NCI-H460 (cell line): ENCODE measurements around the gene PYGM. TPM values are rescaled to one million over a fixed set of nuclear protein-coding genes. Genes with fewer than 3 reads are reported as not detected.

Experiments used
- DNase-seq: peaks from one replicate; pipeline ENCODE4 v3.0.0-alpha.2; 2016; ENCODE audit warnings: low read depth; ENCODE audit errors: extremely low read depth
- total RNA-seq: library from RNA; depleted of rRNA; stranded (reverse); fragments of >200 nt; shearing (Covaris generic); gene quantifications from 2 replicates; pipeline ENCODE4 v1.2.3, GENCODE V29; 2014

PYGM gene
- total RNA-seq, 1 experiment from 2014 or later = 0.54 TPM

DNA sequence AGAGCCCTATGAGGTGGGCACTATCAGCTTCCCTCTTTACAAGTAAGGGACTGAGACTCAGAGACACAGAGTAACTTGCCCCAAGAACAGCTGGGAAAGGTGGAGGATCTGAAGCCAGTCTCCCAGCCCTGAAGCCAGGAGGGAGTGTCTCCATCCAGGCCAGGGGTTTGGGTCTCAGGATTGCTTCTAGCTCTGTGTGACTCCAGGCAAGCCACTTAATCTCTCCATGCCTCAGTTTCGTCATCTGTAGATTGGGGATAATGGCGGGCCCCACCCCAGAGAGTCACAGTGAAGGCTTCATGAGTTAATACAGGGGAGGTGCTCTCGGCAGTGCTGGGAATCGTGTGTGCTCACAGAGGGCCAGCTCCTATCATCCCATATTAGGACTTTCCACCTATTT is 32.7 kb upstream of the PYGM start:
- DNase-seq = no peak

DNA sequence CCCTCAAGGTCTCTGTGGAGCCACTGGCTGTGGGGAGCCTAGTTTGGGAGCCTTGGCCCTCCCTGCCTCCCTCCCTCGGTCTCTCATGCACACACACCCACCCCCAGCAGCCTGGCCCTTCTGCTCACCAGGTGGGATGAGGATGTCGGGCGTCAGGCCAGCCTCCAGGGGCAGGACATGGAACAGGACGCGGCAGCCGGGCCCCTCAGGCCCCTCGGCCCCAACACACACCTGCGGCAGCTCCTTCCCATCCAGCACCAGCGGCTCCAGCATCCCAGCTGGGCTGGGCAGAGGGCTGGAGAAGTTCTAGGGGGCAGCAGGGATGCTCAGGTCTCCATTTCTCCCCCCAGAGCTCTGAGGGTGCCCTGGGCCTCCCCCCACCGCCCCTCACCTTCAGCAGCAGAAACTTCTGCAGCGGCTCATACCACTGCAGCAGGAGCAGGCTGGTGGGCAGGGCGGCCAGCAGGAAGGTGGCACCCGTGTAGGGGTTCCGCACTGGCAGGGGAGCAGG is 32.1 kb upstream of the PYGM start:
- no peak for DNase-seq

DNA sequence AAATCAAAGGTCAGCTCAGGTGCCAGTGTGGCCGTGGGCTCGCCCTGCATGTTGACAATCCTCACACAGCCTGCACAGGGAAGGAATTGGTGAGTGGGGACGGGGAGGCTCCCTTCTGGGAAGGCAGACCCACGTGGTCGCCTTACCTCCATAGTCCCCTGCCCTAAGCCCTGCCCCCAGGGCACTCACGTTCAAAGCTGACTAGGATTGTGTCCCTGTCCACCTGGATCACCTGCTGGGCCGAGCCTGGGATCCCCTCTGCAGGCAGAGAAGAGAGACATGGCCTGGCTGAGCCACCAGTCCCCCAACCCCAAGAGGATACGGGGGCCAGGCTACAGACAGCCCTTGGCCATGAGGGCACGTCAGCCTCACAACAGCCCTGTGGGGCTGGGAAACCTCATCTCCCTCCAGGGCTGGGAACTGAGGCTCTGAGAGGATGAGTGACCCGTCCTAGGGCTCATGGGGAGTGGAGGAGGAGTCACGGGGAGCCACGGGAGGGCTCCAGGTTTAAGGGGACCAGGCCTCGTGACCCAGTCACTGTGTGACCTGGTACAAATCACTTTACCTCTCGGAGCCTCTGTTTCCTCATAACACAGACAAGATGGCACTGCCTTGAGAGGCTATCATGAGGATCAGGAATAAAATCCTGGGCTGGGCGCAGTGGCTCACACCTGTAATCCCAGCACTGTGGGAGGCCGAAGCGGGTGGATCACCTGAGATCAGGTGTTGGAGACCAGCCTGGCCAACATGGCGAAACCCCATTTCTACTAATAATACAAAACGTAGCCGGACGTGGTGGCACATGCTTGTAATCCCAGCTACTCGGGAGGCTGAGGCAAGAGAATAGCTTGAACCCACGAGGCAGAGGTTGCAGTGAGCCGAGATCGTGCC is 30.7 kb upstream of the PYGM start:
- no peak for DNase-seq

- DNase-seq = no peak
Observed at GRCh38 chr11:64789331-64790204, 29.8 kb upstream of the PYGM start.

DNA sequence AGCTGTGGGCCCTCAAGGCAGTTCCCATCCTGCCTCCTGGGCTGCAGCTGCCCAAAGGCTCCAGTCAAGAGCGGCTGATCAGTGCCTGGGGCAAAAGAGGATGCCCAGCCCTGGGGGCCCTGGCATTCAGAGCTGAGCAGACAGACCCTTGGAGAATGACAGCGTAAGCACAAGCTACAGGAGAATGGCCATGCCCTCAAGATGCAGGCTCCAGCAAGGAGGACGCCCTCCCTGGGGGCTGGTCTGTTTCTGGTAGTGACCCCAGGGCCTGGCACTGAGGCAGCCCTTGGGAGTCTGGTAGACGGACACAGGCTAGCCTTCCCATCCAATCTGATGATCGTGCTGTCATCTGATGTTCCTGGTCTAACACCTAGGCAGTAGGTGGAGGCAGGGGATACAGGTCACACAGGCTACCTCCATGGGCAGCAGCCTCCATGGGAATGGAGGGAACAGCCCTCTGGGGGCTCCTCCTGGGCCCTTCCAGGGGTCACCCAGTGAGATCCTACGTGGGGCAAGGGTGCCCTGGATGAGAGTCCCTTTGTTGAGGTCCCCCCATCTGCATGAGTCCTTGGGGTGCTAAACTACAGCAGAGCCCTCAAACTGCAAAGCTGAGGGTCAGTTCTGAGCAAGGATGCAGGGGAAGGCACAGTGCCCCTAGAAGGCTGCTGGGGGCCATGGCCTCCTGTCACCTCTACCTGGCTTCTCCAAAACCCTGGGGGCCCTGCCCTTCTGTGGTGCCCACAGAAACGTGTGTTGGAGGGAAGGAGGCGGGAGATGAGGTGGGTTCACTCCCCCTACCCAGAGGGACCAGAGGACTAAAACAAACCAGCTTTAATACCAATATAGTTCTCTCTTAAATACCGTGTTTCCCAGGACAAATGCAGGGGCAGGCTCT is 28.8 kb upstream of the PYGM start:
- no peak for DNase-seq

DNA sequence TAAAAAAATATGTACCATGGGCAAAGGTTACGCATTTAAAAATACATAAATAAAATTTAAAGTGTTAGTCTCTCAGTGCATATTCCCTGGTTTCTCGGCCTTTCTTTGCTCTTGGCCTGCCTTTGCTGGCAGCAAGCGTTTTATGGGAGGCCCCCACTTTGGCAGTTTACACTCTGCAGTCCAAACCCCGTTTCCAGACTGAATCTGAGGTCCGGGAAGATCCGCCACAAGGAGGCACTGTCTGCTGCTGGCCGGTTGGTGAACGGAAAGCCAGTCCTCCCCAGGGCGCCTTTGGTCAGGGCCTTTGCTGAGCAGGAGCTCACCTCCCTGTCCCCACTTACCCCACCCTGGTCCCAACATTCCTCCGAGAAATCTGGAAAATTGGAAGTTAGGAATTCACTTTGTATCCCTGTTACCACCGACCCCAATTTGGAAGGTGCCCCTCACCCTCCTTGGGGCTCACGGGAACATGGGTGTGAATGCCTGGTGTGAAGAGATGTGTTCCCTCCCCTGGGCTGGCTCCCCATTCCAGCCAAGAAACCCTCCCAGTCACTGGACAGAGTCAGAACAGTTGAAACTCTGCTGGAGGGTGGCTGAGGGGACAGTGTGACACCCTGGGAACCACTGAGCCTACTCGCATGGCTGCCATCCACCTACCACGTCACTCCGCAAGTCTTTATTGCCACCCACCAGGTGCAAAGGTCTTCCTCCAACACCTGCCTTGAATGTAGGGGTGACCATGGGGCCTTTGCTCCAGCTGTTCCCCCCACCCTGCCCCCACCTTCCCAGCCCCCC is 27.9 kb upstream of the PYGM start:
- peak; percentile 26 for DNase-seq

- no peak for DNase-seq
Observed at GRCh38 chr11:64786308-64786707, 26.5 kb upstream of the PYGM start.

GRCh38 chr11:64784813-64785581 is 25.2 kb upstream of the PYGM start:
- DNase-seq = no peak

DNA sequence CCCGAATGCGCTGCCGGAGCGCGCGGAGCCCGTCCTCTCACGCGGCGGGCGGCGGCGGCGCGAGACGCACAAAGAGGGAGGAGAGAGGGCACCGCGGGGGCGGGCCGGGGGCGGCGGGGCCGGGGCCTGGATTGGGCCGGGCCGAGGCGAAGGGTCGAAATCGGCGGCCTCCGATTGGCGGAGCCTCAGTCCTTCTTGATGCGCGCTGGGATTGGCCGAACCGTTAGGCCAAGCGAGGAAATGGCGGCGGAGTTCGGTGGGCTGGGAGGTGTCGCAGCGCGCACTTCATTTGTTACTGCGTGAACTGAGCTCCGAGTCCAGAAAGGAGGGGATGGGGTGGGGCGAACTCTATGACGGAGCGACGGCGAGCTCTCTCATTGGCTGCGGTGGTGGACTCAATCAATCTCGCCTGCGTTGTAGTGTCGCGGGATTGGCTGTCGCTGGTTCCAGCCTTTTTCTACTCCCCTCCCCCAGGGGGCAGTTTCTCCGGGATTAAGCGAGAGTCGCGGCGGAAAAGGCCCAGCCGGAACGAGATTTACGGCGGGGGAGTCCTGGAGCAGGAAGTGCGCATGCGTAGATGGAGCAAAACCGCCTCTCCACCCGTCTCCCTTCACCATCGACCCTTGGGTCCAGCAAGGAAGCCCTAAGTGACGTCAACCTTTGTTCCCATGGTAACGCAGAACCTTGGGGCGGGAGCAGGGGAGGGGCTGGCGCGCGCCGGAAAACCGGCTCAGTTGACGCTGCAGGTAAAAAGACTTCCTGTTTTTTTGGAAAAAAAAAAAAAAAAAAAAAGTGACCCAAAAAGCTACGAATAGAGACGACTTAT is 18.9 kb upstream of the PYGM start, which contains the start of gene SF1:
SF1 (minus strand) TSS at position 70 of the 826 bp plus-strand sequence. CDS start 150 bp downstream, outside the sequence.
- DNase-seq = peak; percentile 99

GRCh38 chr11:64778223-64778472 is 18.4 kb upstream of the PYGM start:
- DNase-seq = no peak

GRCh38 chr11:64777449-64778222 is 17.9 kb upstream of the PYGM start:
- peak; percentile 62 for DNase-seq

GRCh38 chr11:64776875-64777274 is 17.1 kb upstream of the PYGM start:
- no peak for DNase-seq

GRCh38 chr11:64776425-64776824 is 16.7 kb upstream of the PYGM start:
- DNase-seq = no peak

DNA sequence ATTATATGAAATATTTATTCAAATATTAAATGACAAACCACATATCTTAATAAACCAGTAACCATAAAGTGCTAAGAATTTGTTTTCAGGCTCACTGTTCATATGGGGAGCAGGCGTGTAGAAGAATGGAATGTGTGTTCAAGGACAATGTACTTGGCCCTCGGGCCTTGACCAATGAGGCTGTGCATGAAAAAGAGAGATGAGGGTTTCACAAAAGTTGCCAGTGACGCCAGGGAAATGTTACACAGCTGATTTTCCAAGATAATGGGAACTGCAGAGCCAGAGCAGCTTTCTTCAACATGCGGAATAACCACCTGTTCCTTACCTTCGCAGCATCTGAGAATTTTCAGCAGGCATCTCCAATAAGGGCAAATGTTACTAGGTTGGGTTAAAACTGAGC is 14.4 kb upstream of the PYGM start:
- no peak for DNase-seq

GRCh38 chr11:64772303-64773018 is 12.7 kb upstream of the PYGM start:
- DNase-seq = no peak

DNA sequence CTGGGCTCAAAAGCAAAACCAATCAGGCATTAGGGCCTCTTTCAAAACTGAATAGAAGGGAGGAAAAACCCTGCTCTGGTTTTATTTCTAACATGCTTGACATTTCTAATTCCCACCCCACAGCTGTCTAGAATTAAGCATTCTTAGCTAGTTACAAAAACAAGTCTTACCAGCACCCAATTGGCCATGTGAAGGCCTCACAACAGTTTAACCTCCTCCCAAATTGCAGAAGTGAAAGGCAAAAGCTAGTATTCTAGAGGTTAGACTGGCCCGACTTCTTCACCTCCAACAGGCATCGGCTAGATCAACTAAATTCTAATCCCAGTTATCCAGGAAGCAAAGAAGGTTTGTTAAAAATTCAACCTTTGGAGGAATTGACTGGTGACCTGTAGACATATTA is 12.1 kb upstream of the PYGM start:
- no peak for DNase-seq

- DNase-seq = no peak
Observed at GRCh38 chr11:64770120-64770519, 10.3 kb upstream of the PYGM start.
